Aorta (tissue), 5 donors: ENCODE measurements around the gene DLX4. TPM values are rescaled to one million over a fixed set of nuclear protein-coding genes. Genes with fewer than 3 reads are reported as not detected.

ENCODE experiments used
- ATAC-seq: fragments of 200-7000 bp; cut with Tn5 transposase; one replicate; pipeline ENCODE4 v1.9.1; 2022; ENCODE audit warnings: moderate library complexity; ENCODE audit not compliant: low FRiP score
- DNase-seq, 2 donors: peaks; one replicate each; pipeline ENCODE4 v3.0.0-alpha.2; 2020
- H3K27ac ChIP-seq, 2 donors: one replicate each; pipeline ENCODE4 v1.5.1; 2013; ENCODE audit warnings: low read length in 2 of 2, mild to moderate bottlenecking in 2 of 2, moderate library complexity in 2 of 2, control low read depth in 1 of 2, inconsistent platforms in 1 of 2, low read depth in 1 of 2
- H3K27me3 ChIP-seq, 2 donors: one replicate each; pipeline ENCODE4 v1.6.1; 2013; ENCODE audit warnings: control low read depth in 1 of 2, low read length in 1 of 2, mild to moderate bottlenecking in 1 of 2, moderate library complexity in 1 of 2; ENCODE audit not compliant: insufficient read depth in 2 of 2, control insufficient read depth in 1 of 2
- H3K36me3 ChIP-seq, 2 donors: one replicate each; pipeline ENCODE4 v1.6.1; 2013; ENCODE audit warnings: control low read depth in 1 of 2, low read length in 1 of 2, mild to moderate bottlenecking in 1 of 2; ENCODE audit not compliant: insufficient read depth in 2 of 2, control insufficient read depth in 1 of 2
- H3K4me1 ChIP-seq, 2 donors: one replicate each; pipeline ENCODE4 v1.6.1; 2013; ENCODE audit warnings: low read length in 2 of 2, control low read depth in 1 of 2, mild to moderate bottlenecking in 1 of 2, moderate library complexity in 1 of 2; ENCODE audit not compliant: insufficient read depth in 2 of 2, control insufficient read depth in 1 of 2
- H3K4me3 ChIP-seq, 2 donors: one replicate each; pipeline ENCODE4 v1.5.1; 2013; ENCODE audit warnings: low read length in 2 of 2, control low read depth in 1 of 2, mild to moderate bottlenecking in 1 of 2
- H3K9me3 ChIP-seq: one replicate; pipeline ENCODE4 v1.6.1; 2013; ENCODE audit warnings: mild to moderate bottlenecking, low read length; ENCODE audit not compliant: control insufficient read depth
- WGBS, 2 donors: extraction: QIAGEN DNeasy Blood & Tissue Kit; methylation state at CpG; one replicate each; pipeline ENCODE4 v1.1.7; 2013; 5-methylcytosine and 5-hydroxymethylcytosine counted together
- intact Hi-C, 2 donors: fragments of 100-400 bp; cut with DNase I; formaldehyde crosslinking; loops; one replicate each; pipeline versions ENCODE4 v1.14.2 to v1.15.0; 2022
- polyA plus RNA-seq, 2 donors: library from polyadenylated mRNA; stranded (reverse); fragments of 200-250 nt; gene quantifications; one replicate each; pipeline ENCODE4 v1.2.3, GENCODE V29; 2013
- total RNA-seq, 2 donors: library from RNA; stranded (reverse); fragmentation: NEBNext Ultra II Directional; extraction: Animal tissue kit (Norgen Biotek cat#: 25700); gene quantifications; one replicate each; pipeline ENCODE4 v1.2.1, GENCODE V29; 2021
- donor health status: healthy with polysubstance abuse.
- donor health status: Bipolar disorder and iron deficiency.
- donor health status: DM: no; HTN: no; CAD: no.
- donor health status: DM: no; HTN: no; CAD: no.
- donor health status: DM: yes; HTN: yes; CAD: no.

The DLX4 gene
- total and polyA plus RNA-seq, 4 donors = 0.39 to 0.50 TPM; not detected in 2

DNA sequence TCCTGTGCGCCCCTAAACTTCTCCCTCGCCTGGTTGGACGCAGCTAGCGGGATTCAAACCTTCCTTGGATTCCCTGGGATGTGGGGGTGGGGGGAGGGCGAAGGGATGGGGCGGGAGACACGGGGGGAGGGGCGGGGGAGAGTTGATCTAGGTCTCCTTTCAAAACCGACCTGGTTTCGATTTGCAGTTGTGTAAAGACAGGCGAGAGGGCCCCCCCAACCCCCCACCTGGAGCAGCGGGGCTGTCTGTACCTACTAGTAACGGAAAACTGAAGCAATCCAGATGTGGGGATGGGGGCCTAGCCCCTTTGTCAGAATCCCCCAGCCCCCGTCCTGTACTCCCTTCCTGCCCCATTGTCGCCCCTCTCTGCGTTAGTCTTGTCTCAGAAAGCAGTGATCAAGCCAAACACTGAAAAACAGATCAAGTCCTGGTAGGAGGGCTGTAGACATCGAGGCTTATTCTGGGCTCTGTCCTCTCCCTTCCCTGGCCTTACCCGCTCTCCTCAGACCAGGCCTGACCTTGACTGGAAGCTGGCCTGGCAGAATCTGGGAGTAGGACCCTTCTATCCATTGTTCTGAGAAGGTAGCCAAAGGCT is 902 bp downstream of the DLX4 start:
- Histone ChIP-seq H3K27me3 (no peaks in the 10 kb centered on the region), H3K36me3 (no peaks in the 10 kb centered on the region), H3K4me1 (no peaks in the 10 kb centered on the region), H3K27ac (no peak overlapping the region), H3K9me3 (no peaks in the 10 kb centered on the region), H3K4me3 (no peak overlapping the region)
- WGBS, 2 donors = 33 to 40% methylated on average over 18 of the region's 18 CpGs
- no peak for DNase-seq
- no peak for ATAC-seq
- intact Hi-C loops = no loop called here

DNA sequence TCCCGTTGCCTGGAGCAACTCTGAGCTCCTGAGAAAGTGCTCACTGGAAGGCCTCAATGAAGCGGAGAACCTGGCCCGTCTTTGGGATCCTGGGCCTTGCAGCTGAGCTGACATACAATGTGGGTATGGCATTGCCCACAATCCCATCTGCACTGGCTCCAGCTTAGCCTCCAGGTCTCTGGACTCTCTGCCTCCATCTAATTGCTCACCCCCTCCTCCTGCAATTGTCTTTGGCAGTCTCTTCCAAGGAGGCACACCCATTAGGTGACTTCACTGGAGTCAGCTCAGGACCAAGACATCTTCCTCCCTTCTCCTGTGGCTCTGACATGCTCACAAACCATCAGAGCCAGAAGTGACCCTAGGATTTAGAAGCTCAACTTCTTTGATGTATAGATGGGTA is 1.5 kb downstream of the DLX4 start:
- ATAC-seq (no peak), DNase-seq (no peak)
- intact Hi-C loops = no loop called here
- WGBS, 2 donors = 89 to 96% methylated on average over 3 of the region's 3 CpGs
- H3K27me3 ChIP-seq = no peaks in the 10 kb centered on the region
- no peak overlapping the region for H3K4me3 ChIP-seq
- H3K9me3 ChIP-seq = no peaks in the 10 kb centered on the region
- H3K4me1 ChIP-seq = no peaks in the 10 kb centered on the region
- no peak overlapping the region for H3K27ac ChIP-seq
- no peaks in the 10 kb centered on the region for H3K36me3 ChIP-seq

DNA sequence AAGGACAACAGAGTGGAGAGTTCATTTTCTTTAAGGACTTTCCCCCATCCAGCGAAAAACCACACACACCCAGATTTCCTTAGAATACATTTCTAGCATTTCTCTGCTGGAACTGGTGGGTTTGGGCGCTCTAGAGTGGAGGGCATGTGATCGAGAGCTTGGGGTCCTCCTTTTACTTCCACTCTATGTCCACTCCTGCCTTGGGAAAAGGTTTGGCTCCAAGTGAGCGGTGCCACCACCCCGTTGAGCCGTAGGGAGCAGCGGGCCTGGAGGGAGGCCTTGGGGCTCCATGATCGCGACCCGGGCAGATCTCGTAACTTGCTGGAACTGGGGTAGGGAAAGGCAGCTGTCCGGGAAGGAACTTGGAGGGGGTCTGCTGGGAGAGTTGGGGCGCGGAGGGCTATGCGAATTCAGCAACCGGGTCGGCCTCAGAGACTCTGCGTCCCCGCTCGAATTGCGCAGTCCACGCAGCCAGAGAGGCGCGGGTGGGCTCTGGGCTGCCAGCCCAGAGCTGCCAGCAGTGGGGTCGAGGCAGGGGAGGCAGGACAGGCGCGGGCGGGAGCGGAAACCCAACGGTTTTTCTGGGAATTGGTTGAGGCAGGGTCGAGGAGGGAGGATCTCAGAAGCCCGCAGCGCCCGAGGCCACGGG is 2.3 kb downstream of the DLX4 start:
- no peak for ATAC-seq
- Histone ChIP-seq H3K27ac (no peak overlapping the region), H3K27me3 (no peaks in the 10 kb centered on the region), H3K36me3 (no peaks in the 10 kb centered on the region), H3K4me3 (no peak overlapping the region), H3K4me1 (no peaks in the 10 kb centered on the region), H3K9me3 (no peaks in the 10 kb centered on the region)
- DNase-seq = no peak
- intact Hi-C loops = no loop called here
- WGBS, 2 donors = 25 to 26% methylated on average over 35 of the region's 35 CpGs

DNA sequence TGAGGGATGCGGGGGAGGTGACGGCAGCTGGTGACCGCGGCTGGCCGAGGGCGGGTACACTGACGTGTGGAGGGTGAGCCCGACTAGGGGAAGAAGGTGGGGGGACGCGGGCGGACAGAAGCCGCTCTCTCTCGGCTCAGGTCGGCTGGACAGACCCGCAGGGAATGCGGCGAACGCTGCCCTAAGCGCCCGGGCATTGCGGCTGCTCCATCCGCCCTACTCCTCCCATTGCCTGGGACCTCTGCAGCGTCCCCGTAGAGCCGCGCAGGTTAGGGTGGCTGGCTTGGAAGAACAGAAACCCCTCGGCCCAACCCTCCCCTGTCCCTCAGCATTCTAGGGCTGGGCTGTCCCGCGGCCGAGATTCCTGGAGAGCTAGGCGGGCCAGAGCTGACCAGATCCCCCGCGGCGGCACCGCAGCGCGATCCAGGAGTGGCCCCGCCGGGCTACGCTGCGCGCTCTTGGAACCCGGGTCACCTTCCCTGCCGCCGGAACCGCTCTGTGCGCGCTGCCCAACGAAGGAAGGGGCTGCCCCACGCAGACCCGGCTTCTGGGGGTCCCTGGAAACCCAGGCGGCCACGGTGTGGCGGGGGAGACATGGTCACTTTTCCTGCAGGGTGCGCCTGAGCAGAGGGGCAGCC is 3.0 kb downstream of the DLX4 start:
- H3K4me1 ChIP-seq = no peaks in the 10 kb centered on the region
- H3K36me3 ChIP-seq = no peaks in the 10 kb centered on the region
- H3K27ac ChIP-seq = no peak overlapping the region
- WGBS, 2 donors = 1 to 2% methylated on average over 34 to 55 of the region's 55 CpGs
- DNase-seq (no peak), ATAC-seq (no peak)
- H3K9me3 ChIP-seq = no peaks in the 10 kb centered on the region
- intact Hi-C loops = no loop called here
- H3K27me3 ChIP-seq = no peaks in the 10 kb centered on the region
- no peak overlapping the region for H3K4me3 ChIP-seq

DNA sequence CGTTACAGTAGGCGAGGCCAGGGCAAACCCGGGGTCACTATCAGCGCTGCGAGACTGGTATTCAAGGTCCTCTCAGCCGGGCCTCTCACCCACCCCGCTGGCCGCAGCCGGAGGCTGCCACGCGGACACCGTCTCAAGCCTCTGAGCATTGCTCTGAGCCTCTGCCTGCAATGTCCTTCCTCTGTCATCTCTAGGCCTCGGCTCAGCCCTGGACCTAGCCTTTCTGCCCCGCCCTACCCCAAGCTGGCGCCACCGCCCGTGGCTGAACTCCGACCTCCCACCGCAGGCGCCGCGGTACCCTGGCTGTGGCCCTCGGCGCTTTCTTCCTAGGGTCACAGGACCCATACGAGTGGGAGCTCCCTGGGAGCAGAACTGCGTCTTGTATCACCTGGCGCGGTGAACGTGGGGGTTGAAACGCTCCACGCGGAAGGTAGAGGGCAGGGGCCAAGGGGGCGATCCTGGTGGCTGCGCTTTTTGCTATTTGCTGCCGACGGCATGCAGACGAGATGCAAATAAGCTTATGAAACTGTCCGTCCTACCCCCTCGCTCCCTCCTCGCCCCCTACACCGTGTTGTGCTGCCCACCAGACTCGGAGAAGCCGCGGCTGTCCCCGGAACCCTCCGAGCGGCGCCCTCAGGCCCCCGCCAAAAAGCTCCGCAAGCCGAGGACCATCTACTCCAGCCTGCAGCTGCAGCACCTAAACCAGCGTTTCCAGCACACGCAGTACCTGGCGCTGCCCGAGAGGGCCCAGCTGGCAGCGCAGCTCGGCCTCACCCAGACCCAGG is 3.7 kb downstream of the DLX4 start:
- no peak for DNase-seq
- H3K9me3 ChIP-seq = no peaks in the 10 kb centered on the region
- intact Hi-C loops = no loop called here
- no peaks in the 10 kb centered on the region for H3K4me1 ChIP-seq
- no peaks in the 10 kb centered on the region for H3K27me3 ChIP-seq
- H3K36me3 ChIP-seq = no peaks in the 10 kb centered on the region
- H3K27ac ChIP-seq = no peak overlapping the region
- H3K4me3 ChIP-seq = no peak overlapping the region
- WGBS, 2 donors = 12 to 14% methylated on average over 56 to 57 of the region's 57 CpGs
- no peak for ATAC-seq

GRCh38 chr17:49973271-49973615 is 4.3 kb downstream of the DLX4 start:
- 49 to 62% methylated on average over 2 of the region's 2 CpGs for WGBS, 2 donors
- intact Hi-C loops = no loop called here
- no peak for DNase-seq
- no peak overlapping the region for H3K4me3 ChIP-seq
- H3K27me3 ChIP-seq = no peaks in the 10 kb centered on the region
- ATAC-seq = no peak
- no peaks in the 10 kb centered on the region for H3K9me3 ChIP-seq
- H3K4me1 ChIP-seq = no peaks in the 10 kb centered on the region
- H3K36me3 ChIP-seq = no peaks in the 10 kb centered on the region
- H3K27ac ChIP-seq = no peak overlapping the region

DNA sequence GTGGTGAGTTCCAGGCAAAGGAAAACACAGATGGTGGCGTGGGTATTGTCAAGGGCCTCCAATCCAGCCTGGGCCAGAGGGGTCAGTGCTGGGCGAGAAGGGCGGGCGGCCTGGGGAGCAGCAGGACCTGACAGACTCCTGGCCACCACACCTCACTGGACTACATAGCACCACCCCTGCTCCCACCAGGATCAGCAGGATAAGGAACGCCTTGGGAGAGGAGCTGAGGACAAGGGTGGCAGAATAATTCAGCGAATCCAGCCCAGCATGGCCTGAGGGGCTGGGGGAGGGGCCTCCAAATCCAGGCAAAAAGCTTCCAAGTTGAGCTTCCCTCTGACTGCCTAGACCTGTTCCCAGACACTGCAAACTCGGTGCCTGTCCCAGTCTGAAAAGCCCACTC is 6.5 kb downstream of the DLX4 start:
- DNase-seq (no peak), ATAC-seq (no peak)
- 97% methylated on average over 7 of the region's 7 CpGs for WGBS, 2 donors
- intact Hi-C loops = no loop called here
- no peak overlapping the region for H3K4me3 ChIP-seq
- no peaks in the 10 kb centered on the region for H3K9me3 ChIP-seq
- H3K36me3 ChIP-seq = no peaks in the 10 kb centered on the region
- no peak overlapping the region for H3K27ac ChIP-seq
- no peaks in the 10 kb centered on the region for H3K4me1 ChIP-seq
- no peaks in the 10 kb centered on the region for H3K27me3 ChIP-seq

DNA sequence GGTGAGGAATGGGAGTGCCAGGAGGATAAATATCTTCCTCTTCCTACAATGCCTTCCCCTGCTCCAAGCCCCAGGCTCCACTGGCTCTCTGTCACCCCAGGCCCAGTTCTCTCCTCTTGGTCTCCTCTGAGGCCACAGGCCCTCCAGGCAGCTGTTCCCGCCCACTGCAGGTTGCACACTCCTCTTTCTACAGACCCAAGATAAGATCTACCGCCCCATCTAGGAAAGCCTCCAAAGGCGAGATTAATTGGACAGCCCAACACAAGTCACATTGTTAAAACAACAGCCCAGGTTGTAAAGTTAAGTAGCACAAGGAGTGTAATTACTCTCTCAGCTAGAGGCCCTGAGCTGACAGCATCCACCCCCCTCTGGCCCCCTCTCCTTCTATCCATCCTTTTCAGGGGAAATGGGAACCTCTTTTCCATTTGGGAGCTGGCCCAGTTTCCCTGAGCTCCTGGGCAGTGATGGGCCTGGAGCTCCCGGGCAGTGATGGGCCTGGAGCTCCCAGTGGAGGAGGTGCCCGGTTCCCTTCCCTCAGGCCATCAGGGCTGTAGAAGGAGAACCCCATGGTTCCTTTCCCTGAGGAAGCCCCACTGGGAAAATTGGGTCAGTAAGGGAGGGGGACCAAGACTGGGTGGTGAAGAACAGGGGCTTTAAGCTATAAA is 7.3 kb downstream of the DLX4 start:
- Histone ChIP-seq H3K4me3 (no peak overlapping the region), H3K36me3 (no peaks in the 10 kb centered on the region), H3K27me3 (no peaks in the 10 kb centered on the region), H3K27ac (no peak overlapping the region), H3K9me3 (no peaks in the 10 kb centered on the region), H3K4me1 (no peaks in the 10 kb centered on the region)
- whole genome bisulfite sequencing, 2 donors = 94 to 97% methylated on average over 5 of the region's 5 CpGs
- DNase-seq (no peak), ATAC-seq (no peak)
- intact Hi-C loops = no loop called here
